HCT116 (cell line): ENCODE data around the gene FKBP10. TPM values are rescaled to one million over a fixed set of nuclear protein-coding genes. Genes with fewer than 3 reads are reported as not detected.
A peak's percentile ranks its signal among the peaks of the same experiment; 100 is the strongest.

Experiments
- ATAC-seq: fragments of 200-7000 bp; cut with Tn5 transposase; 2 replicates; pipeline ENCODE4 v1.9.1; 2020; ENCODE audit warnings: mild to moderate bottlenecking, moderate library complexity
- BruUV-seq: library from RNA; stranded (reverse); fragments of 400-500 nt; replicated peaks from 2 replicates; lab custom pipeline; 2021; lab: Mats Ljungman, UMichigan
- CTCF ChIA-PET: fragments of 300-600 bp; sonication (Branson Sonifier 250); formaldehyde crosslinking; loops from one replicate; lab custom pipeline; 2021; ENCODE audit warnings: antibody characterized with exemption; lab: Charles Lee
- POLR2A ChIA-PET: fragments of 300-600, 350-600 bp; sonication (Branson Sonifier 250); formaldehyde crosslinking; loops from one replicate; lab custom pipeline; 2021; ENCODE audit warnings: antibody characterized with exemption; lab: Charles Lee
- RAD21 ChIA-PET, 2 experiments: fragments of 300-600 bp; sonication (Branson Sonifier 250); formaldehyde crosslinking; loops; one replicate each; lab custom pipeline; 2023; ENCODE audit warnings: low total read pairs in 2 of 2; ENCODE audit not compliant: uncharacterized antibody in 2 of 2, unreplicated experiment in 2 of 2, low non-redundant PET in 1 of 2; lab: Charles Lee
- DNase-seq: peaks from one replicate; pipeline ENCODE4 v3.0.0-alpha.2; 2010; ENCODE audit warnings: low read depth, low spot score
- H2AFZ ChIP-seq: fragments of 200-600 bp; shearing (Covaris generic), sonication (generic); 2 replicates; pipeline ENCODE4 v1.6.1; 2017; ENCODE audit warnings: low read depth, mixed run types, mixed read lengths, antibody characterized with exemption, low read length; ENCODE audit not compliant: poor library complexity, severe bottlenecking
- H3K27ac ChIP-seq: 2 replicates; pipeline ENCODE4 v1.5.1; 2012; ENCODE audit warnings: low read depth, low read length
- H3K27me3 ChIP-seq: fragments of 200-600 bp; sonication (generic); 2 replicates; pipeline ENCODE4 v1.6.1; 2016; ENCODE audit warnings: mixed run types, low read length, mixed read lengths; ENCODE audit not compliant: insufficient read depth
- H3K36me3 ChIP-seq, 2 experiments: fragments of 200-500 bp in 1 of 2; fragments of 200-600 bp in 1 of 2; sonication (Bioruptor generic) in 1 of 2; sonication (generic) in 1 of 2; 2 replicates each; pipeline versions ENCODE4 v1.5.1 to v1.6.1; 2014 to 2016; ENCODE audit warnings: low read length in 2 of 2, inconsistent platforms in 1 of 2, mixed read lengths in 1 of 2, mixed run types in 1 of 2; ENCODE audit not compliant: insufficient read depth in 2 of 2, control insufficient read depth in 1 of 2
- H3K4me1 ChIP-seq, 2 experiments: fragments of 200-600 bp in 1 of 2; sonication (generic) in 1 of 2; 2 replicates each; pipeline versions ENCODE4 v1.5.1 to v1.6.1; 2012 to 2017; ENCODE audit warnings: low read length in 2 of 2, inconsistent platforms in 1 of 2, mild to moderate bottlenecking in 1 of 2, mixed read lengths in 1 of 2, mixed run types in 1 of 2, moderate library complexity in 1 of 2; ENCODE audit not compliant: insufficient read depth in 2 of 2, control insufficient read depth in 1 of 2
- H3K4me2 ChIP-seq: fragments of 200-600 bp; sonication (generic); 2 replicates; pipeline ENCODE4 v1.6.1; 2017; ENCODE audit warnings: mixed run types, low read length, mixed read lengths
- H3K4me3 ChIP-seq, 2 experiments: fragments of 200-600 bp in 1 of 2; sonication (generic) in 1 of 2; replicated peaks in 1 of 2; 2 replicates each; pipeline ENCODE4 v1.5.1; 2011 to 2016; ENCODE audit warnings: low read length in 2 of 2, control low read depth in 1 of 2, low read depth in 1 of 2, mild to moderate bottlenecking in 1 of 2, mixed read lengths in 1 of 2, mixed run types in 1 of 2
- H3K79me2 ChIP-seq: fragments of 200-600 bp; sonication (generic); 2 replicates; pipeline ENCODE4 v1.6.1; 2017; ENCODE audit warnings: mild to moderate bottlenecking, mixed run types, low read length, moderate library complexity, mixed read lengths; ENCODE audit not compliant: insufficient read depth
- H3K9ac ChIP-seq: fragments of 200-600 bp; sonication (generic); 2 replicates; pipeline ENCODE4 v1.6.1; 2016; ENCODE audit warnings: low read length, mixed read lengths
- H3K9me2 ChIP-seq: fragments of 200-600 bp; sonication (generic), shearing (Covaris generic); 2 replicates; pipeline ENCODE4 v1.6.1; 2017; ENCODE audit warnings: mixed run types, mild to moderate bottlenecking, moderate library complexity; ENCODE audit not compliant: insufficient read depth
- H3K9me3 ChIP-seq, 2 experiments: fragments of 200-500 bp in 1 of 2; fragments of 200-600 bp in 1 of 2; sonication (Bioruptor generic) in 1 of 2; sonication (generic) in 1 of 2; 2 replicates each; pipeline ENCODE4 v1.6.1; 2014 to 2017; ENCODE audit warnings: low read length in 2 of 2, mixed read lengths in 2 of 2, inconsistent platforms in 1 of 2, low read depth in 1 of 2, mild to moderate bottlenecking in 1 of 2, mixed run types in 1 of 2, moderate library complexity in 1 of 2; ENCODE audit not compliant: control insufficient read depth in 1 of 2, insufficient read depth in 1 of 2
- H4K20me1 ChIP-seq: fragments of 200-600 bp; sonication (generic), shearing (Covaris generic); 2 replicates; pipeline ENCODE4 v1.6.1; 2017; ENCODE audit warnings: mixed run types, mild to moderate bottlenecking, moderate library complexity; ENCODE audit not compliant: insufficient read depth
- ATF3 ChIP-seq: IDR thresholded peaks from 2 replicates; pipeline ENCODE4 v1.6.1; 2012
- CBX3 ChIP-seq: IDR thresholded peaks from 2 replicates; pipeline ENCODE4 v1.6.1; 2012; ENCODE audit warnings: low read depth
- CEBPB ChIP-seq: IDR thresholded peaks from 2 replicates; pipeline ENCODE4 v1.6.1; 2012; ENCODE audit warnings: low read depth
- CTCF ChIP-seq, 3 experiments: fragments of 200-600 bp in 1 of 3; sonication (generic) in 1 of 3; IDR thresholded peaks in 2 of 3; conservative IDR thresholded peaks in 1 of 3; 2 replicates each; pipeline ENCODE4 v1.5.1; 2012 to 2017; ENCODE audit warnings: low read depth in 2 of 3, low read length in 2 of 3, antibody characterized with exemption in 1 of 3, borderline replicate concordance in 1 of 3, control low read depth in 1 of 3, mild to moderate bottlenecking in 1 of 3, mixed read lengths in 1 of 3, mixed run types in 1 of 3, moderate library complexity in 1 of 3; ENCODE audit not compliant: insufficient read depth in 1 of 3
- EGR1 ChIP-seq: IDR thresholded peaks from 2 replicates; pipeline ENCODE4 v1.6.1; 2012; ENCODE audit warnings: low read depth
- ELF1 ChIP-seq: IDR thresholded peaks from 2 replicates; pipeline ENCODE4 v1.6.1; 2012; ENCODE audit warnings: low read depth, borderline replicate concordance
- EZH2 ChIP-seq: fragments of 200-600 bp; sonication (generic); IDR thresholded peaks from 2 replicates; pipeline ENCODE4 v1.6.1; 2017; ENCODE audit warnings: antibody characterized with exemption, mixed run types
- EZH2phosphoT487 ChIP-seq: fragments of 200-600 bp; IDR thresholded peaks from 2 replicates; pipeline ENCODE4 v1.6.1; 2018; ENCODE audit warnings: antibody characterized with exemption, borderline replicate concordance
- FOSL1 ChIP-seq: IDR thresholded peaks from 2 replicates; pipeline ENCODE4 v1.6.1; 2012; ENCODE audit warnings: low read depth
- JUND ChIP-seq: IDR thresholded peaks from 2 replicates; pipeline ENCODE4 v1.6.1; 2012
- POLR2AphosphoS5 ChIP-seq: IDR thresholded peaks from 2 replicates; pipeline ENCODE4 v1.6.1; 2011; ENCODE audit warnings: mild to moderate bottlenecking, low read depth, low read length, moderate library complexity
- SP1 ChIP-seq: IDR thresholded peaks from 2 replicates; pipeline ENCODE4 v1.6.1; 2012; ENCODE audit warnings: low read depth
- YY1 ChIP-seq: IDR thresholded peaks from 2 replicates; pipeline ENCODE4 v1.6.1; 2011; ENCODE audit warnings: low read length, low read depth, moderate library complexity, mild to moderate bottlenecking; ENCODE audit not compliant: insufficient replicate concordance; ENCODE audit errors: extremely low read depth
- ZBTB33 ChIP-seq: IDR thresholded peaks from 2 replicates; pipeline ENCODE4 v1.6.1; 2011; ENCODE audit warnings: mild to moderate bottlenecking, low read length, moderate library complexity; ENCODE audit not compliant: insufficient replicate concordance; ENCODE audit errors: extremely low read depth
- ZFX ChIP-seq: fragments of 450-650 bp; IDR thresholded peaks from 2 replicates; pipeline ENCODE4 v1.6.1; 2017
- ZNF274 ChIP-seq: fragments of 200-500 bp; sonication (Bioruptor generic); IDR thresholded peaks from 2 replicates; pipeline ENCODE4 v1.6.1; 2014; ENCODE audit warnings: mild to moderate bottlenecking, low read depth, low read length, inconsistent platforms
- intact Hi-C: fragments of 100-400 bp; cut with micrococcal nuclease; formaldehyde crosslinking; loops from 2 replicates; pipeline ENCODE4 v1.10.0; 2022
- total RNA-seq: library from RNA; stranded (reverse); gene quantifications from one replicate; pipeline ENCODE4 v1.2.1, GENCODE V29; 2021; ENCODE audit not compliant: unreplicated experiment

FKBP10 gene
- total RNA-seq, 1 experiment from 2014 or later = 78.5 TPM

GRCh38 chr17:41835800-41836549 is 23.2 kb downstream of the FKBP10 start, which contains the start of gene NT5C3B (continued):
- TF ChIP-seq CTCF (IDR thresholded peaks at IDR 0.05 in 2 of 3, conservative IDR thresholded peaks at IDR 0.05 in 1 of 3; ENCODE audit: borderline replicate concordance in 1 of 3, insufficient read depth in 1 of 3, low read depth in 2 of 3, low read length in 2 of 3) = no peak

- Histone ChIP-seq H3K27me3 (no peaks in the 10 kb centered on the region), H3K9me2 (no peaks in the 10 kb centered on the region), H2AFZ (peak overlapping the region; percentile 76), H3K36me3 (peaks cover 8 to 12% of the 10 kb centered on the region in 2 experiments; a peak in 2 of 4 replicates), H4K20me1 (no peaks in the 10 kb centered on the region), H3K4me1 (peaks cover 4 to 15% of the 10 kb centered on the region in 2 experiments; a peak in 3 of 4 replicates), H3K27ac (peak overlapping the region; percentile 29; the same call in 1 of the 2 replicates), H3K9me3 (no peaks in the 10 kb centered on the region), H3K4me3 (peak overlapping the region; percentile 78 to 86), H3K9ac (0 out of 2 replicates have a peak overlapping the region, but pooled peaks have one; percentile 21), H3K4me2 (peak overlapping the region; percentile 81), H3K79me2 (peaks cover 22% of the 10 kb centered on the region)
- no peak for ATAC-seq
- no peak for DNase-seq
- ChIA-PET RAD21 (no interaction called here), POLR2A (no interaction called here), CTCF (no interaction called here)
- TF ChIP-seq EZH2 = no peak
- TF ChIP-seq EGR1 = no peak
- no peak for TF ChIP-seq YY1
- no peak for TF ChIP-seq POLR2AphosphoS5
- TF ChIP-seq CEBPB = no peak
- no peak for TF ChIP-seq EZH2phosphoT487
- no peak for TF ChIP-seq SP1
- TF ChIP-seq ZNF274 = no peak
- no peak for TF ChIP-seq ELF1
- TF ChIP-seq CTCF (IDR thresholded peaks at IDR 0.05 in 2 of 3, conservative IDR thresholded peaks at IDR 0.05 in 1 of 3; ENCODE audit: borderline replicate concordance in 1 of 3, insufficient read depth in 1 of 3, low read depth in 2 of 3, low read length in 2 of 3) = no peak
- TF ChIP-seq CBX3 = no peak
- no peak for TF ChIP-seq JUND
- no peak for TF ChIP-seq ATF3
- no peak for TF ChIP-seq ZFX
- no peak for TF ChIP-seq FOSL1
- TF ChIP-seq ZBTB33 = no peak
- BruUV-seq = no TSS peak
- intact Hi-C loops = no loop called here
Measured at GRCh38 chr17:41836550-41837196, 23.9 kb downstream of the FKBP10 start.
